AG04449 (cell line): ENCODE measurements around the gene CDH13.

Experiments
- CTCF ChIA-PET: fragments of 350-600 bp; formaldehyde crosslinking; extraction: SDS; loops from one replicate; lab custom pipeline; 2021; ENCODE audit warnings: antibody characterized with exemption; lab: Yijun Ruan, JAX
- POLR2A ChIA-PET: fragments of 400-600, 350-600 bp; formaldehyde crosslinking; extraction: SDS; loops from one replicate; lab custom pipeline; 2020; ENCODE audit warnings: antibody characterized with exemption, inconsistent platforms; lab: Yijun Ruan, JAX
- DNase-seq: peaks from one replicate; pipeline ENCODE4 v3.0.0-alpha.2; 2010; ENCODE audit warnings: low read depth, low spot score
- H3K4me3 ChIP-seq: 2 replicates; pipeline ENCODE4 v1.5.1; 2011; ENCODE audit warnings: low read depth, mild to moderate bottlenecking, control low read depth, low read length
- CTCF ChIP-seq: IDR thresholded peaks from one replicate; pipeline ENCODE4 v1.5.1; 2011; ENCODE audit warnings: mild to moderate bottlenecking, moderate library complexity, low read length, control low read depth, inconsistent platforms; ENCODE audit not compliant: insufficient read depth; ENCODE audit errors: missing control alignments

Gene CDH13

GRCh38 chr16:83273504-83274173, 646.9 kb downstream of the CDH13 start:
- ChIA-PET CTCF (interaction anchor here (0.8 to 1.5 kb wide), 3 partner anchors 13 to 83 kb away, joined by 3 read pairs; no protein-coding TSS in a partner anchor), POLR2A (no interaction called here)
- no peak for DNase-seq
- no peak overlapping the region for H3K4me3 ChIP-seq
- TF ChIP-seq CTCF = no peak

DNA sequence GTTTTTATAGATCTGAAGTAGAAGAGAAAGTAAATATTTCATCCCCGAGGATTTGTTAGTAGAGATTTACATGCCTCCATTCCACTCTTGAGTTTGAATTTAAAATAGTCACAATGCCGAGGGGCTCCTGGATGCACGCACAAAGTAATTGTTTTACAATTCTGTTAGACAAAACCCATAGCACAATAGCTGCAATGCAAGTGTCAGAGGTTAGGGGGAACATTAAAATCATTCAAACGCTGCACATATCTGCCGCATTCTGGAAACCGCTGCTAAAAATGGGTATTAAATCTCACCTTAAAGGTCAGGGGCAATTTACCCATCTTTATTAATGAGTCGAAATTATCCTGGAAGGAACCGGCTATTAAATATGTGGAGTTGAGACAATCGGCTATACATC, 652.5 kb downstream of the CDH13 start:
- TF ChIP-seq CTCF = no peak
- no peak for DNase-seq
- CTCF ChIA-PET = no interaction called here
- POLR2A ChIA-PET = no interaction called here
- H3K4me3 ChIP-seq = no peak overlapping the region

DNA sequence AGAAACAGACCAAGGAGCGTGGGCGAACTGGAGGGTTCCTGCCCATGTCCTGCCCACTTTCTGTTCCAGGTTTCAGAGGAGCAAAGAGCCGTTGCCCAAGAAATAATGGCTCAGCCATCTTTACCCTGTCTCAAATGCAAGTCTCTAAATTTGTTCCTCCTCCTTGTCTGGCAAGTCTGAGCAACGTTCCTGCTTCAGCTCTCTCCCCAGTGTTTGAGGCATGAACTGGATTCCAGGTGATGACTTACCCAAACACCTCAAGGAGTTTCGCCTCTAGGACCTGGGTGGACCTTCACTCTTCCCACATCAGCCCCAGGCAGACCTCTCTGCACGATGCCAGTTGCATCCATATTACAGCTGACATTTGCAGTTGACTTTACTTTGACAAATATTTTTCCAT, 659.2 kb downstream of the CDH13 start:
- DNase-seq = no peak
- CTCF ChIA-PET = interaction anchor here (1.3 kb wide), 1 partner anchor 71 kb away, joined by 4 read pairs; no protein-coding TSS in a partner anchor
- TF ChIP-seq CTCF = no peak
- no peak overlapping the region for H3K4me3 ChIP-seq
- POLR2A ChIA-PET = no interaction called here

- CTCF ChIA-PET = interaction anchor here (0.8 kb wide), 1 partner anchor 60 kb away, joined by 3 read pairs; no protein-coding TSS in a partner anchor
- POLR2A ChIA-PET = no interaction called here
- H3K4me3 ChIP-seq = no peak overlapping the region
- no peak for TF ChIP-seq CTCF
- no peak for DNase-seq
These were observed 669.7 kb downstream of the CDH13 start for GRCh38 chr16:83296505-83296904.

GRCh38 chr16:83298541-83298940, 671.8 kb downstream of the CDH13 start:
- CTCF ChIA-PET = interaction anchor here (1.0 kb wide), 1 partner anchor 8 kb away, joined by 4 read pairs; no protein-coding TSS in a partner anchor
- POLR2A ChIA-PET = no interaction called here
- TF ChIP-seq CTCF = no peak
- H3K4me3 ChIP-seq = no peak overlapping the region
- no peak for DNase-seq

GRCh38 chr16:83300326-83300725, 673.6 kb downstream of the CDH13 start:
- DNase-seq = no peak
- TF ChIP-seq CTCF = no peak
- no peak overlapping the region for H3K4me3 ChIP-seq
- POLR2A ChIA-PET = no interaction called here
- CTCF ChIA-PET = interaction anchor here (1.6 to 2.3 kb wide), 2 partner anchors 56 to 146 kb away, joined by 4 to 10 read pairs; no protein-coding TSS in a partner anchor
